Measurements from ENCODE around the gene ZZZ3.
"Not testable (repeated sequence)": the region's sequence is repeated elsewhere in the genome, so short reads cannot be mapped to it uniquely, and the experiment has no call there.

The ZZZ3 gene

GRCh38 chr1:77682460-77683159 lies at the start of gene ZZZ3:
TSS of gene ZZZ3 (minus strand) at chr1:77682658. CDS start at chr1:77633354, 49,304 bp downstream.
- DNase-seq (ENCODE audit: low read depth in 2 of 2) = peak; percentile 85 to 91

GRCh38 chr1:77732090-77732489 lies 49.6 kb upstream of the ZZZ3 start:
- DNase-seq (ENCODE audit: low read depth in 2 of 2) = no peak

- DNase-seq (ENCODE audit: low read depth in 2 of 2) = no peak
These were observed 43.2 kb upstream of the ZZZ3 start for GRCh38 chr1:77725706-77726105.

GRCh38 chr1:77718181-77718580 lies 35.7 kb upstream of the ZZZ3 start:
- DNase-seq (ENCODE audit: low read depth in 2 of 2) = no peak

GRCh38 chr1:77716065-77716464 lies 33.6 kb upstream of the ZZZ3 start:
- DNase-seq (ENCODE audit: low read depth in 2 of 2) = no peak

- no peak for DNase-seq (ENCODE audit: low read depth in 2 of 2)
These were observed 27.3 kb upstream of the ZZZ3 start for GRCh38 chr1:77709727-77710126.

GRCh38 chr1:77706321-77706720 lies 23.9 kb upstream of the ZZZ3 start:
- no peak for DNase-seq (ENCODE audit: low read depth in 2 of 2)

- no peak for DNase-seq (ENCODE audit: low read depth in 2 of 2)
These were observed 22.3 kb upstream of the ZZZ3 start for GRCh38 chr1:77704736-77705135.

GRCh38 chr1:77699673-77700072 lies 17.2 kb upstream of the ZZZ3 start:
- DNase-seq (ENCODE audit: low read depth in 2 of 2) = not testable (repeated sequence)

GRCh38 chr1:77697441-77697840 lies 15.0 kb upstream of the ZZZ3 start:
- DNase-seq (ENCODE audit: low read depth in 2 of 2) = no peak

GRCh38 chr1:77688939-77689338 lies 6.5 kb upstream of the ZZZ3 start:
- no peak for DNase-seq (ENCODE audit: low read depth in 2 of 2)

- DNase-seq (ENCODE audit: low read depth in 2 of 2) = no peak
These were observed 5.1 kb upstream of the ZZZ3 start for GRCh38 chr1:77687519-77687906.

GRCh38 chr1:77686796-77687518 lies 4.5 kb upstream of the ZZZ3 start:
- DNase-seq (ENCODE audit: low read depth in 2 of 2) = no peak

GRCh38 chr1:77683160-77684148 lies 996 bp upstream of the ZZZ3 start:
- DNase-seq (ENCODE audit: low read depth in 2 of 2) = peak; percentile 84 to 85

GRCh38 chr1:77680173-77680572 lies 2.3 kb downstream of the ZZZ3 start:
- no peak for DNase-seq (ENCODE audit: low read depth in 2 of 2)

- no peak for DNase-seq (ENCODE audit: low read depth in 2 of 2)
These were observed 3.5 kb downstream of the ZZZ3 start for GRCh38 chr1:77678660-77679610.

- DNase-seq (ENCODE audit: low read depth in 2 of 2) = not testable (repeated sequence)
These were observed 7.7 kb downstream of the ZZZ3 start for GRCh38 chr1:77674807-77675206.

GRCh38 chr1:77673716-77674355 lies 8.6 kb downstream of the ZZZ3 start:
- DNase-seq (ENCODE audit: low read depth in 2 of 2) = no peak

- DNase-seq (ENCODE audit: low read depth in 2 of 2) = no peak
These were observed 9.4 kb downstream of the ZZZ3 start for GRCh38 chr1:77673030-77673429.

GRCh38 chr1:77672374-77672773 lies 10.1 kb downstream of the ZZZ3 start:
- DNase-seq (ENCODE audit: low read depth in 2 of 2) = no peak

Data from stimulated activated CD4-positive, alpha-beta T cell treated with anti-CD3 and anti-CD28 coated beads, Interleukin-1b, Interleukin-23, amount 100 ng/mL, for 4 hours (primary cell).